Epithelial cell of proximal tubule (primary cell): ENCODE data around the gene FBXL15. TPM values are rescaled to one million over a fixed set of nuclear protein-coding genes. Genes with fewer than 3 reads are reported as not detected.

Source experiments
- DNase-seq: peaks from one replicate; pipeline ENCODE4 v3.0.0-alpha.2; 2011; ENCODE audit warnings: low read depth
- H3K4me3 ChIP-seq: 2 replicates; pipeline ENCODE4 v1.5.1; 2011; ENCODE audit warnings: low read depth, mild to moderate bottlenecking, low read length
- CTCF ChIP-seq: conservative IDR thresholded peaks from 2 replicates; pipeline ENCODE4 v1.5.1; 2012; ENCODE audit warnings: low read depth, mild to moderate bottlenecking, low read length
- total RNA-seq: library from RNA; depleted of rRNA; stranded (reverse); fragments of >200 nt; gene quantifications from 2 replicates; pipeline ENCODE4 v1.2.3, GENCODE V29; 2015

FBXL15 gene
- total RNA-seq, 1 donor from 2014 or later, result 34.6 TPM

GRCh38 chr10:102431452-102432124, 11.0 kb downstream of the FBXL15 start:
- H3K4me3 ChIP-seq, result peak overlapping the region; percentile 95
- TF ChIP-seq CTCF, result no peak
- no peak for DNase-seq

GRCh38 chr10:102432162-102432950, 11.7 kb downstream of the FBXL15 start, which contains the start of gene CUEDC2:
Gene CUEDC2 (minus strand): TSS chr10:102432574. CDS start chr10:102425188, 7,386 bp downstream.
- peak within 1 kb of the TSS; percentile 95 for H3K4me3 ChIP-seq
- no peak for TF ChIP-seq CTCF
- DNase-seq, result peak; percentile 69

- H3K4me3 ChIP-seq, result no peak overlapping the region
- TF ChIP-seq CTCF, result no peak
- DNase-seq, result no peak
Observed at GRCh38 chr10:102433619-102434046, 13.0 kb downstream of the FBXL15 start.

GRCh38 chr10:102434394-102435132, 13.9 kb downstream of the FBXL15 start:
- peak overlapping the region; percentile 64 for H3K4me3 ChIP-seq
- TF ChIP-seq CTCF, result no peak
- DNase-seq, result no peak

GRCh38 chr10:102435133-102435497, 14.5 kb downstream of the FBXL15 start:
- no peak for TF ChIP-seq CTCF
- peak overlapping the region; percentile 64 for H3K4me3 ChIP-seq
- no peak for DNase-seq

GRCh38 chr10:102435529-102436233, 15.0 kb downstream of the FBXL15 start:
- peak overlapping the region; percentile 64 for H3K4me3 ChIP-seq
- no peak for TF ChIP-seq CTCF
- no peak for DNase-seq
